GM12878 (cell line): Measurements from ENCODE around the gene TNKS1BP1. TPM values are rescaled to one million over a fixed set of nuclear protein-coding genes. Genes with fewer than 3 reads are reported as not detected.

ENCODE experiments used
- ATAC-seq: fragments of 200-7000 bp; cut with Tn5 transposase; 3 replicates; pipeline ENCODE4 v1.9.1; 2020; ENCODE audit warnings: mild to moderate bottlenecking, moderate library complexity
- BruUV-seq: library from RNA; stranded (reverse); fragments of 400-500 nt; replicated peaks from 2 replicates; lab custom pipeline; 2021; lab: Mats Ljungman, UMichigan
- CTCF ChIA-PET: fragments of 300-600 bp; sonication (Branson Sonifier 250); formaldehyde crosslinking; extraction: SDS; loops from one replicate; lab custom pipeline; 2021; ENCODE audit warnings: inconsistent platforms; lab: Yijun Ruan, JAX
- POLR2A ChIA-PET: fragments of 350-600 bp; formaldehyde crosslinking; extraction: SDS; loops from one replicate; lab custom pipeline; 2021; ENCODE audit warnings: inconsistent platforms; lab: Charles Lee
- RAD21 ChIA-PET: fragments of 300-600 bp; sonication (Branson Sonifier 250); formaldehyde crosslinking; loops from one replicate; lab custom pipeline; 2023; ENCODE audit warnings: antibody characterized with exemption; ENCODE audit not compliant: unreplicated experiment; lab: Charles Lee
- SMC1A ChIA-PET: fragments of 300-600 bp; sonication (Branson Sonifier 250); formaldehyde crosslinking; loops from one replicate; lab custom pipeline; 2023; ENCODE audit not compliant: unreplicated experiment, uncharacterized antibody; lab: Charles Lee
- DNase-seq: peaks from one replicate; pipeline ENCODE4 v3.0.0-alpha.2; 2011; ENCODE audit warnings: low read depth, low spot score
- FAIRE-seq: peaks from 3 replicates; lab custom pipeline; 2011; peaks lifted over from hg19 to GRCh38; lab: Jason Lieb, UNC
- H2AFZ ChIP-seq: 2 replicates; pipeline ENCODE4 v1.6.0; 2011; ENCODE audit warnings: low read depth, low read length, control low read depth; ENCODE audit not compliant: control insufficient read depth
- H3K27ac ChIP-seq: 2 replicates; pipeline ENCODE4 v1.5.1; 2011; ENCODE audit warnings: control low read depth; ENCODE audit not compliant: control insufficient read depth, insufficient read depth
- H3K27me3 ChIP-seq, 2 experiments: replicated peaks in 1 of 2; 2 replicates each; pipeline versions ENCODE4 v1.6.0 to v1.6.1; 2011; ENCODE audit warnings: low read length in 1 of 2; ENCODE audit not compliant: control insufficient read depth in 2 of 2, insufficient read depth in 2 of 2
- H3K36me3 ChIP-seq, 2 experiments: 2 replicates each; pipeline ENCODE4 v1.5.1; 2011; ENCODE audit warnings: low read length in 1 of 2; ENCODE audit not compliant: control insufficient read depth in 2 of 2, insufficient read depth in 2 of 2
- H3K4me1 ChIP-seq: 2 replicates; pipeline ENCODE4 v1.6.1; 2011; ENCODE audit warnings: mild to moderate bottlenecking, low read length, moderate library complexity, mixed read lengths; ENCODE audit not compliant: control insufficient read depth, insufficient read depth
- H3K4me2 ChIP-seq: 2 replicates; pipeline ENCODE4 v1.6.0; 2011; ENCODE audit warnings: control low read depth; ENCODE audit not compliant: control insufficient read depth, insufficient read depth
- H3K4me3 ChIP-seq: fragments of 200-600 bp; sonication (generic); 2 replicates; pipeline ENCODE4 v1.5.1; 2016
- H3K79me2 ChIP-seq: 2 replicates; pipeline ENCODE4 v1.6.0; 2011; ENCODE audit warnings: low read length; ENCODE audit not compliant: control insufficient read depth, insufficient read depth
- H3K9ac ChIP-seq: 2 replicates; pipeline ENCODE4 v1.8.0; 2011; ENCODE audit warnings: low read length, control low read depth, mixed read lengths; ENCODE audit not compliant: control insufficient read depth, insufficient read depth
- H3K9me3 ChIP-seq: replicated peaks from 3 replicates; pipeline ENCODE4 v1.5.1; 2011; ENCODE audit warnings: mild to moderate bottlenecking, low read length; ENCODE audit not compliant: control insufficient read depth, insufficient read depth
- H4K20me1 ChIP-seq: 2 replicates; pipeline ENCODE4 v1.6.0; 2011; ENCODE audit not compliant: control insufficient read depth, insufficient read depth
- ASH2L ChIP-seq: fragments of 300-600, 200-600 bp; sonication (generic); IDR thresholded peaks from 2 replicates; pipeline ENCODE4 v1.6.1; 2017; ENCODE audit warnings: low read depth, mild to moderate bottlenecking, borderline replicate concordance
- CEBPB ChIP-seq, 2 experiments: fragments of 150-350 bp in 1 of 2; IDR thresholded peaks; 2 replicates each; pipeline ENCODE4 v1.6.1; 2012 to 2014; ENCODE audit warnings: low read depth in 2 of 2, low read length in 2 of 2, borderline replicate concordance in 1 of 2, inconsistent platforms in 1 of 2
- CHD4 ChIP-seq: fragments of 200-600 bp; sonication (generic); IDR thresholded peaks from 2 replicates; pipeline ENCODE4 v1.6.1; 2016; ENCODE audit warnings: mild to moderate bottlenecking
- ESRRA ChIP-seq: IDR thresholded peaks from 2 replicates; pipeline ENCODE4 v1.6.1; 2012; ENCODE audit warnings: mild to moderate bottlenecking, low read length, improper control_type of control experiment
- ETV6 ChIP-seq, 2 experiments: fragments of 450-650 bp in 1 of 2; IDR thresholded peaks in 1 of 2; conservative IDR thresholded peaks in 1 of 2; 2 replicates each; pipeline ENCODE4 v1.6.1; 2014; ENCODE audit warnings: antibody characterized with exemption in 1 of 2, borderline replicate concordance in 1 of 2, low read depth in 1 of 2, mild to moderate bottlenecking in 1 of 2, moderate library complexity in 1 of 2
- FOS ChIP-seq: IDR thresholded peaks from 3 replicates; pipeline ENCODE4 v1.6.1; 2011; ENCODE audit warnings: borderline replicate concordance; ENCODE audit not compliant: insufficient read length; ENCODE audit errors: extremely low read depth
- FOXK2 ChIP-seq: fragments of 450-650 bp; IDR thresholded peaks from 2 replicates; pipeline ENCODE4 v1.6.1; 2017; ENCODE audit warnings: mild to moderate bottlenecking, moderate library complexity
- GABPA ChIP-seq: IDR thresholded peaks from 2 replicates; pipeline ENCODE4 v1.6.1; 2014; ENCODE audit warnings: antibody characterized with exemption, low read depth, mild to moderate bottlenecking, inconsistent platforms
- NR2C1 ChIP-seq: fragments of 450-650 bp; IDR thresholded peaks from 2 replicates; pipeline ENCODE4 v1.6.1; 2017; ENCODE audit warnings: antibody characterized with exemption, mild to moderate bottlenecking, moderate library complexity
- POU2F2 ChIP-seq: IDR thresholded peaks from 3 replicates; pipeline ENCODE4 v1.6.1; 2011; ENCODE audit warnings: low read depth, mild to moderate bottlenecking, low read length, borderline replicate concordance
- RAD21 ChIP-seq: IDR thresholded peaks from 2 replicates; pipeline ENCODE4 v1.6.1; 2011; ENCODE audit warnings: mild to moderate bottlenecking, low read depth, low read length, moderate library complexity; ENCODE audit not compliant: insufficient read depth
- RBBP5 ChIP-seq: fragments of 200-600 bp; sonication (generic); conservative IDR thresholded peaks from 2 replicates; pipeline ENCODE4 v1.6.1; 2016
- SREBF1 ChIP-seq: IDR thresholded peaks from 2 replicates; pipeline ENCODE4 v1.6.1; 2012; ENCODE audit warnings: mild to moderate bottlenecking, low read length
- ZBED1 ChIP-seq: IDR thresholded peaks from 2 replicates; pipeline ENCODE4 v1.6.1; 2016; ENCODE audit warnings: borderline replicate concordance
- ZBTB33 ChIP-seq: fragments of 450-650 bp; IDR thresholded peaks from 2 replicates; pipeline ENCODE4 v1.6.1; 2017; ENCODE audit warnings: mild to moderate bottlenecking
- WGBS: methylation state at CpG from one replicate; pipeline ENCODE4 v1.1.6; 2016; ENCODE audit warnings: low lambda C conversion rate; ENCODE audit not compliant: insufficient replicate concordance, insufficient coverage; ENCODE audit errors: missing lambda C conversion rate; 5-methylcytosine and 5-hydroxymethylcytosine counted together
- in situ Hi-C: fragments of 300-500 bp; cut with MboI; formaldehyde crosslinking; loops from 9 replicates; pipeline ENCODE4 v1.14.3; 2018; ENCODE audit warnings: mixed read lengths
- intact Hi-C: fragments of 100-400 bp; cut with micrococcal nuclease; formaldehyde crosslinking; loops from one replicate; pipeline ENCODE4 v1.14.2; 2022; ENCODE audit not compliant: unreplicated experiment
- polyA plus RNA-seq, 11 experiments: library from polyadenylated mRNA; depleted of rRNA in 4 of 11; unstranded in 6 of 11; stranded (reverse) in 5 of 11; fragments of >200 nt; fragmentation: Nextera tagmentation in 4 of 11; fragmentation: Illumina TruSeq in 1 of 11; extraction: Ambion mirVana in 4 of 11; extraction: Trizol in 1 of 11; gene quantifications; 1 replicate in 1 of 11; 2 replicates in 10 of 11; pipeline versions ENCODE4 v1.2.1 to v1.2.3, GENCODE V29; 2011 to 2016; ENCODE audit warnings: inconsistent platforms in 2 of 11, missing spikeins in 2 of 11, low read depth in 1 of 11
- total RNA-seq, 4 experiments: library from RNA; depleted of rRNA in 3 of 4; stranded (reverse); fragments of >200 nt in 3 of 4; fragmentation: Illumina TruSeq in 1 of 4; extraction: Trizol in 1 of 4; gene quantifications; 2 replicates each; pipeline versions ENCODE4 v1.2.1 to v1.2.3, GENCODE V29; 2013 to 2021
- TF ChIP-seq, protein P1 (sequence below): fragments of 450-650 bp; IDR thresholded peaks from 2 replicates; pipeline ENCODE4 v1.6.1; 2017; ENCODE audit warnings: mild to moderate bottlenecking, moderate library complexity

Gene TNKS1BP1
- total and polyA plus RNA-seq, 10 of the 15 experiments (the other 5 are each of a cell fraction or from before 2014, with no cell fraction given) = 0.26 to 15.8 (median 4.3) TPM

GRCh38 chr11:57318178-57318577 lies 6.6 kb downstream of the TNKS1BP1 start:
- Histone ChIP-seq H3K4me3 (no peak overlapping the region), H3K4me1 (no peaks in the 10 kb centered on the region; the same call in 1 of the 2 replicates), H3K27ac (no peak overlapping the region), H3K27me3 (no peaks in the 10 kb centered on the region), H3K9ac (no peak overlapping the region), H3K4me2 (no peak overlapping the region), H3K36me3 (peaks cover under 1 to 2% of the 10 kb centered on the region in 2 experiments; a peak in 2 of 4 replicates), H3K9me3 (no peaks in the 10 kb centered on the region), H4K20me1 (no peaks in the 10 kb centered on the region), H3K79me2 (no peaks in the 10 kb centered on the region), H2AFZ (no peak overlapping the region)
- no peak for TF ChIP-seq FOS
- TF ChIP-seq ZBED1 = no peak
- TF ChIP-seq ASH2L = no peak
- TF ChIP-seq CHD4 = no peak
- TF ChIP-seq CEBPB (IDR thresholded peaks at IDR 0.05; ENCODE audit: borderline replicate concordance in 1 of 2, low read depth in 2 of 2, low read length in 2 of 2) = no peak
- no peak for TF ChIP-seq POU2F2
- no peak for TF ChIP-seq ZBTB33
- TF ChIP-seq ETV6 (conservative IDR thresholded peaks at IDR 0.05 in 1 of 2, IDR thresholded peaks at IDR 0.05 in 1 of 2; ENCODE audit: borderline replicate concordance in 1 of 2, low read depth in 1 of 2) = no peak
- TF ChIP-seq, protein P1, sequence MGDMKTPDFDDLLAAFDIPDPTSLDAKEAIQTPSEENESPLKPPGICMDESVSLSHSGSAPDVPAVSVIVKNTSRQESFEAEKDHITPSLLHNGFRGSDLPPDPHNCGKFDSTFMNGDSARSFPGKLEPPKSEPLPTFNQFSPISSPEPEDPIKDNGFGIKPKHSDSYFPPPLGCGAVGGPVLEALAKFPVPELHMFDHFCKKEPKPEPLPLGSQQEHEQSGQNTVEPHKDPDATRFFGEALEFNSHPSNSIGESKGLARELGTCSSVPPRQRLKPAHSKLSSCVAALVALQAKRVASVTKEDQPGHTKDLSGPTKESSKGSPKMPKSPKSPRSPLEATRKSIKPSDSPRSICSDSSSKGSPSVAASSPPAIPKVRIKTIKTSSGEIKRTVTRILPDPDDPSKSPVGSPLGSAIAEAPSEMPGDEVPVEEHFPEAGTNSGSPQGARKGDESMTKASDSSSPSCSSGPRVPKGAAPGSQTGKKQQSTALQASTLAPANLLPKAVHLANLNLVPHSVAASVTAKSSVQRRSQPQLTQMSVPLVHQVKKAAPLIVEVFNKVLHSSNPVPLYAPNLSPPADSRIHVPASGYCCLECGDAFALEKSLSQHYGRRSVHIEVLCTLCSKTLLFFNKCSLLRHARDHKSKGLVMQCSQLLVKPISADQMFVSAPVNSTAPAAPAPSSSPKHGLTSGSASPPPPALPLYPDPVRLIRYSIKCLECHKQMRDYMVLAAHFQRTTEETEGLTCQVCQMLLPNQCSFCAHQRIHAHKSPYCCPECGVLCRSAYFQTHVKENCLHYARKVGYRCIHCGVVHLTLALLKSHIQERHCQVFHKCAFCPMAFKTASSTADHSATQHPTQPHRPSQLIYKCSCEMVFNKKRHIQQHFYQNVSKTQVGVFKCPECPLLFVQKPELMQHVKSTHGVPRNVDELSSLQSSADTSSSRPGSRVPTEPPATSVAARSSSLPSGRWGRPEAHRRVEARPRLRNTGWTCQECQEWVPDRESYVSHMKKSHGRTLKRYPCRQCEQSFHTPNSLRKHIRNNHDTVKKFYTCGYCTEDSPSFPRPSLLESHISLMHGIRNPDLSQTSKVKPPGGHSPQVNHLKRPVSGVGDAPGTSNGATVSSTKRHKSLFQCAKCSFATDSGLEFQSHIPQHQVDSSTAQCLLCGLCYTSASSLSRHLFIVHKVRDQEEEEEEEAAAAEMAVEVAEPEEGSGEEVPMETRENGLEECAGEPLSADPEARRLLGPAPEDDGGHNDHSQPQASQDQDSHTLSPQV = no peak
- TF ChIP-seq SREBF1 = no peak
- TF ChIP-seq ESRRA = no peak
- no peak for TF ChIP-seq RAD21
- TF ChIP-seq NR2C1 = no peak
- TF ChIP-seq FOXK2 = no peak
- no peak for TF ChIP-seq GABPA
- no peak for TF ChIP-seq RBBP5
- ChIA-PET SMC1A (no interaction called here), CTCF (no interaction called here), RAD21 (no interaction called here), POLR2A (no interaction called here)
- no peak for ATAC-seq
- intact Hi-C loops (no loop called here), in situ Hi-C loops (no loop called here)
- no TSS peak for BruUV-seq
- no peak for FAIRE-seq
- WGBS = 86% methylated on average over 2 of the region's 2 CpGs
- no peak for DNase-seq
